ENCODE measurements around the gene CCAR1. TPM values are rescaled to one million over a fixed set of nuclear protein-coding genes. Genes with fewer than 3 reads are reported as not detected.
"Not testable (repeated sequence)": the region's sequence is repeated elsewhere in the genome, so short reads cannot be mapped to it uniquely, and the experiment has no call there.

The CCAR1 gene
- total and polyA plus RNA-seq, 8 donors, result 19.9 to 176 (median 87.4) TPM

DNA sequence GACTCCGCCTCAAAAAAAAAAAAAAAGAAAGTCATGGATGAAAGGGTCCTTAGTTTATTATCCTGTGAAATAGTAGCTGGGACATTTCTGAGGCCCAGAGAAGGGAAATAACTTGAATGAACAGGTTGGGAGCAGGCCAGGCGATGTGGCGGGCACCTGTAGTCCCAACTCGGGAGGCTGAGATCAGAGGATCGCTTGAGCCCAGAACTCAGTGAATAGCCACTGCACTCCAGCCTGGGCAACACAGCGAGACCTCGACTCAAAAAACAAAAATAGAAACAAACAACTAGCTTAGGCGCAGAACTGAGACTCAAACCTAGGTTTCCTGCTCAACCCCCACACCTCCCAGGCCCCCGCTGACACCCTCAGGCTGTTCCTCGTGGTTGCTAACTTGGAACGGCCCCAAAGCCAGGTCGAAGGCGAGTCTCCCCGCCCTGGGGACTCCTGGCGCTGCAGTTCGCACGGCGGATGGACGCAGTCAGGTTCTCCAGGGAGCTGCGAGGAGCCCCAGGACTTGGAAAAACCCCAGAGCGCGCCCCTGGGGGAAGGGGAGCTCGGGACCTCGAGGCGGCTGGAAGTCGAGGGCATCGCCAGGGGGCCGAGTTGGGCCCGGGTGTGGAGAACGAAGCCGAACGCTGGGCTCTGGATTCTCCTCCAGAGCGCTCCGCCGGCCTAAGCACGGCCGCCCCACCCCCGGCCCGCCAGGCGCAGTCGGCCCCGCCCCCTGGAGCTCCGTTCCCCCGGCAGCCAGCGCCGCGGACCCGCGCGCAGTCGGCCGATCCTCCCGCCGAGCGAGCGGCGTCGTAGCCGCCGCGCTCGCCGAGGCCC is 105.9 kb downstream of the CCAR1 start, which contains the start of gene STOX1:
Gene STOX1, plus strand, starts transcription at position 768 of the 828 bp plus-strand sequence. CDS start 93 bp downstream, outside the sequence.
- intact Hi-C loops (cut with DNase I; ENCODE audit: low total_unique reads), result no loop called here
- Histone ChIP-seq H3K36me3 (no peaks in the 10 kb centered on the region), H3K27ac (peak within 1 kb of the TSS; percentile 37 to 82 (median 72)), H3K4me1 (peaks cover 6 to 22% (median 15%) of the 10 kb centered on the region in 4 donors), H3K27me3 (peaks cover 0 to 15% (median 0%) of the 10 kb centered on the region in 3 donors), H3K9me3 (no peaks in the 10 kb centered on the region), H3K4me3 (peak within 1 kb of the TSS; percentile 61 to 81 (median 70))
- 4 to 8% (median 5%) methylated on average over 33 to 63 of the region's 63 CpGs for WGBS, 5 donors
- DNase-seq, result peak; percentile 65 to 92
- TF ChIP-seq POLR2AphosphoS5 (IDR thresholded peaks at IDR 0.05) (no peak), EP300 (IDR thresholded peaks at IDR 0.05) (no peak), POLR2A (IDR thresholded peaks at IDR 0.05) (no peak)
- TF ChIP-seq, protein P1, sequence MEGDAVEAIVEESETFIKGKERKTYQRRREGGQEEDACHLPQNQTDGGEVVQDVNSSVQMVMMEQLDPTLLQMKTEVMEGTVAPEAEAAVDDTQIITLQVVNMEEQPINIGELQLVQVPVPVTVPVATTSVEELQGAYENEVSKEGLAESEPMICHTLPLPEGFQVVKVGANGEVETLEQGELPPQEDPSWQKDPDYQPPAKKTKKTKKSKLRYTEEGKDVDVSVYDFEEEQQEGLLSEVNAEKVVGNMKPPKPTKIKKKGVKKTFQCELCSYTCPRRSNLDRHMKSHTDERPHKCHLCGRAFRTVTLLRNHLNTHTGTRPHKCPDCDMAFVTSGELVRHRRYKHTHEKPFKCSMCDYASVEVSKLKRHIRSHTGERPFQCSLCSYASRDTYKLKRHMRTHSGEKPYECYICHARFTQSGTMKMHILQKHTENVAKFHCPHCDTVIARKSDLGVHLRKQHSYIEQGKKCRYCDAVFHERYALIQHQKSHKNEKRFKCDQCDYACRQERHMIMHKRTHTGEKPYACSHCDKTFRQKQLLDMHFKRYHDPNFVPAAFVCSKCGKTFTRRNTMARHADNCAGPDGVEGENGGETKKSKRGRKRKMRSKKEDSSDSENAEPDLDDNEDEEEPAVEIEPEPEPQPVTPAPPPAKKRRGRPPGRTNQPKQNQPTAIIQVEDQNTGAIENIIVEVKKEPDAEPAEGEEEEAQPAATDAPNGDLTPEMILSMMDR (IDR thresholded peaks at IDR 0.05), result no peak

- H3K4me1 ChIP-seq, result peaks cover 6 to 22% (median 15%) of the 10 kb centered on the region in 4 donors
- H3K36me3 ChIP-seq; DNase-seq; intact Hi-C loops (cut with DNase I; ENCODE audit: low total_unique reads); H3K9me3 ChIP-seq: not testable (repeated sequence)
- H3K27me3 ChIP-seq, result peaks cover 0 to 12% (median 0%) of the 10 kb centered on the region in 3 donors
- WGBS, 5 donors, result 0 to 1% (median 0%) methylated on average over 10 to 14 of the region's 58 CpGs; no CpG with 5 or more reads in 1 of the 5 donors
- peak overlapping the region; percentile 61 to 81 (median 70) for H3K4me3 ChIP-seq
- peak overlapping the region in 3 of 5 donors; percentile 37 to 82 (median 77) for H3K27ac ChIP-seq
These were observed 106.5 kb downstream of the CCAR1 start for GRCh38 chr10:68827592-68827959.

DNA sequence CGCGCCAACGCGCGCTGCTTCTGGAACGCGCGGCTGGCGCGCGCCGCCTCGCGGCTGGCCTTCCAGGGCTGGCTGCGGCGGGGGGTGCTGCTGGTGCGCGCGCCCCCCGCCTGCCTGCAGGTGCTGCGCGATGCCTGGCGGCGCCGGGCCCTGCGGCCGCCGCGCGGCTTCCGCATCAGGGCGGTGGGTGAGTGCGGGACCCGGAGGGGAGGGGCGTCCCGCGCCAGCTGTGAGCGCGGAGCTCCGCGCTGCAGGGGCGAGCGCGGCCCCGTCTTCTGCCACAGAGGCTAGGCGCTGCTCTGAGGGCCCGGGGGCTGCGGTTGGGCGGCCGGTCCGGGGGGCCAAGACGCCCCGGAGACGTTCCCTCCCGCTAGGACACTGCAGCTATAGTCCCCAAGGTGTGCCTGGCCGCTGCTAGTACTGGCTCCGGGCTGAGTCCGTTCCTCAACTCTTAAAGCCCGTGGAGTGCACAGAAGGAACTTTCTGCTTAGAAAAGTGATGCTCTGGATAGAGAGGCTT is 107.1 kb downstream of the CCAR1 start:
- H3K9me3 ChIP-seq; intact Hi-C loops (cut with DNase I; ENCODE audit: low total_unique reads): not testable (repeated sequence)

GRCh38 chr10:68828833-68829232 is 107.8 kb downstream of the CCAR1 start:
- Histone ChIP-seq H3K4me3 (peak overlapping the region in 3 of 4 donors; percentile 56 to 59 (median 56)), H3K27me3 (peaks cover 0 to 11% (median 0%) of the 10 kb centered on the region in 3 donors), H3K27ac (no peak overlapping the region), H3K4me1 (peaks cover 6 to 22% (median 15%) of the 10 kb centered on the region in 4 donors), H3K36me3 (no peaks in the 10 kb centered on the region), H3K9me3 (no peaks in the 10 kb centered on the region)
- TF ChIP-seq EP300 (IDR thresholded peaks at IDR 0.05), result no peak
- DNase-seq, result no peak
- WGBS, 5 donors, result 88 to 92% (median 91%) methylated on average over 10 of the region's 10 CpGs
- intact Hi-C loops (cut with DNase I; ENCODE audit: low total_unique reads), result no loop called here

More for the DNA sequence above, 107.1 kb downstream of the CCAR1 start:
- H3K27me3 ChIP-seq, result peaks cover 0 to 11% (median 0%) of the 10 kb centered on the region in 3 donors
- DNase-seq, result peak in 1 of 2 donors; percentile 62
- peak overlapping the region in 2 of 5 donors; percentile 27 to 55 for H3K27ac ChIP-seq
- peaks cover 6 to 22% (median 15%) of the 10 kb centered on the region in 4 donors for H3K4me1 ChIP-seq
- WGBS, 5 donors, result 0 to 2% (median 1%) methylated on average over 8 to 32 of the region's 59 CpGs
- not testable (repeated sequence) for H3K36me3 ChIP-seq
- H3K4me3 ChIP-seq, result peak overlapping the region; percentile 56 to 63 (median 58)

- 65 to 77% (median 72%) methylated on average over 6 of the region's 6 CpGs for WGBS, 5 donors
These were observed 108.5 kb downstream of the CCAR1 start for GRCh38 chr10:68829521-68829920.

More at GRCh38 chr10:68829521-68829920, 108.5 kb downstream of the CCAR1 start:
- no peak for DNase-seq
- Histone ChIP-seq H3K4me3 (no peak overlapping the region), H3K27ac (no peak overlapping the region), H3K9me3 (no peaks in the 10 kb centered on the region), H3K4me1 (peaks cover 6 to 22% (median 15%) of the 10 kb centered on the region in 4 donors), H3K27me3 (peaks cover 0 to 11% (median 0%) of the 10 kb centered on the region in 3 donors), H3K36me3 (no peaks in the 10 kb centered on the region)
- intact Hi-C loops (cut with DNase I; ENCODE audit: low total_unique reads), result no loop called here
- TF ChIP-seq, protein P1 (IDR thresholded peaks at IDR 0.05), result no peak
- TF ChIP-seq EP300 (IDR thresholded peaks at IDR 0.05) (no peak), POLR2A (IDR thresholded peaks at IDR 0.05) (no peak), POLR2AphosphoS5 (IDR thresholded peaks at IDR 0.05) (no peak)

Measured in stomach (tissue), 9 donors.